CD1c-positive myeloid dendritic cell (primary cell): Measurements from ENCODE around the gene DCUN1D3.

Source experiments
- DNase-seq: peaks from one replicate; pipeline ENCODE4 v3.0.0-alpha.2; 2016; ENCODE audit errors: extremely low spot score

DCUN1D3 gene

GRCh38 chr16:20920091-20920490 is 19.9 kb upstream of the DCUN1D3 start:
- no peak for DNase-seq

GRCh38 chr16:20918486-20919239 is 18.5 kb upstream of the DCUN1D3 start:
- peak; percentile 87 for DNase-seq

GRCh38 chr16:20916942-20917341 is 16.8 kb upstream of the DCUN1D3 start:
- DNase-seq, result peak; percentile 74

GRCh38 chr16:20916289-20916688 is 16.1 kb upstream of the DCUN1D3 start:
- DNase-seq, result no peak

GRCh38 chr16:20911361-20911760 is 11.2 kb upstream of the DCUN1D3 start:
- peak; percentile 73 for DNase-seq

GRCh38 chr16:20910781-20911321 is 10.7 kb upstream of the DCUN1D3 start:
- peak; percentile 92 for DNase-seq

GRCh38 chr16:20906341-20907255 is 6.4 kb upstream of the DCUN1D3 start:
- no peak for DNase-seq

- DNase-seq, result no peak
Measured at GRCh38 chr16:20905576-20905975, 5.4 kb upstream of the DCUN1D3 start.

GRCh38 chr16:20904507-20905081 is 4.4 kb upstream of the DCUN1D3 start:
- DNase-seq, result peak; percentile 92

- DNase-seq, result no peak
Measured at GRCh38 chr16:20903899-20904506, 3.8 kb upstream of the DCUN1D3 start.

GRCh38 chr16:20903116-20903898 is 3.1 kb upstream of the DCUN1D3 start:
- DNase-seq, result peak; percentile 87

GRCh38 chr16:20902426-20902825 is 2.3 kb upstream of the DCUN1D3 start:
- no peak for DNase-seq

- DNase-seq, result peak; percentile 87
Measured at GRCh38 chr16:20901436-20902112, 1.4 kb upstream of the DCUN1D3 start.

- no peak for DNase-seq
Measured at GRCh38 chr16:20901068-20901435, 894 bp upstream of the DCUN1D3 start.

- DNase-seq, result peak; percentile 77
Measured at GRCh38 chr16:20899477-20900298, 470 bp downstream of the DCUN1D3 start.

- DNase-seq, result peak; percentile 40
Measured at GRCh38 chr16:20899071-20899470, 1.1 kb downstream of the DCUN1D3 start.

GRCh38 chr16:20897922-20898321 is 2.2 kb downstream of the DCUN1D3 start:
- peak; percentile 75 for DNase-seq

GRCh38 chr16:20897253-20897897 is 2.8 kb downstream of the DCUN1D3 start:
- peak; percentile 77 for DNase-seq

GRCh38 chr16:20894388-20894787 is 5.8 kb downstream of the DCUN1D3 start:
- DNase-seq, result no peak
